ENCODE results near the gene APLNR. TPM values are rescaled to one million over a fixed set of nuclear protein-coding genes. Genes with fewer than 3 reads are reported as not detected.

APLNR gene
- polyA plus RNA-seq, 1 donor (not counting 4 experiments of a cell fraction or from before 2014, with no cell fraction given): not detected

DNA sequence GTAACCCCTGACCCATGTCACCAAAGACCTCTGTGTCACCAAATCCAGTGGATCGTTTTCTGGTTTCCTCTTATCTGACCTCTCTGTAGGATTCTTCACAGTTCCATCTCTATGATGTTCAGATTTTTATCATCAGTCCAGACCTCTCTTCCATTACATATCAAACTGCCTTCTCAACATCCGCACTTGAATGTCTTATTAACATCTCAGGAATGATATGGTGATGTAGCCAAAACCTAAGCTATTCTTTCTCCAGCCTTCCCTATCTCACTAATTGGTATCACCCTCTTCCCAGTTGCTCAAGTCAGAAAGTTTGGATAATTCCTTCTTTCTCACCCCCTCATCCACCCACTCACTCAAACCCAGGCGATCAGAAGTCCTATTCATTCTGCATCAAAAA is 13.4 kb downstream of the APLNR start:
- Histone ChIP-seq H3K27ac (ENCODE audit: control insufficient read depth, insufficient read depth, low read length) (no peak overlapping the region), H3K4me3 (ENCODE audit: control insufficient read depth in 2 of 3, extremely low read depth in 1 of 3, insufficient read depth in 2 of 3, low read depth in 1 of 3, low read length in 3 of 3) (no peak overlapping the region), H3K9me1 (ENCODE audit: control insufficient read depth, extremely low read depth, insufficient read depth, low read length) (no peaks in the 10 kb centered on the region), H3K4me1 (ENCODE audit: control insufficient read depth, extremely low read depth, insufficient read depth, low read length) (peaks cover 5% of the 10 kb centered on the region), H3K79me2 (ENCODE audit: control insufficient read depth, insufficient read depth, low read length) (no peaks in the 10 kb centered on the region), H3K4me2 (ENCODE audit: control insufficient read depth, extremely low read depth, insufficient read depth, low read depth, low read length) (no peak overlapping the region), H3K9me3 (ENCODE audit: control insufficient read depth, low read depth, low read length) (no peaks in the 10 kb centered on the region), H4K20me1 (ENCODE audit: control insufficient read depth, extremely low read depth, insufficient read depth, low read length) (no peaks in the 10 kb centered on the region), H3K9ac (ENCODE audit: control insufficient read depth, extremely low read depth, insufficient read depth, low read length) (no peak overlapping the region), H3K36me3 (ENCODE audit: control insufficient read depth in 2 of 2, extremely low read depth in 1 of 2, insufficient read depth in 2 of 2, low read length in 2 of 2) (no peaks in the 10 kb centered on the region), H2AFZ (ENCODE audit: control insufficient read depth, low read length) (no peak overlapping the region), H3K27me3 (ENCODE audit: control insufficient read depth, extremely low read depth, insufficient read depth, low read length) (peaks cover 4% of the 10 kb centered on the region)
- FAIRE-seq (no peak), DNase-seq (ENCODE audit: low read depth, low spot score) (no peak)
- TF ChIP-seq EZH2 (IDR thresholded peaks at IDR 0.05; ENCODE audit: low read length): no peak
- TF ChIP-seq, protein P1, sequence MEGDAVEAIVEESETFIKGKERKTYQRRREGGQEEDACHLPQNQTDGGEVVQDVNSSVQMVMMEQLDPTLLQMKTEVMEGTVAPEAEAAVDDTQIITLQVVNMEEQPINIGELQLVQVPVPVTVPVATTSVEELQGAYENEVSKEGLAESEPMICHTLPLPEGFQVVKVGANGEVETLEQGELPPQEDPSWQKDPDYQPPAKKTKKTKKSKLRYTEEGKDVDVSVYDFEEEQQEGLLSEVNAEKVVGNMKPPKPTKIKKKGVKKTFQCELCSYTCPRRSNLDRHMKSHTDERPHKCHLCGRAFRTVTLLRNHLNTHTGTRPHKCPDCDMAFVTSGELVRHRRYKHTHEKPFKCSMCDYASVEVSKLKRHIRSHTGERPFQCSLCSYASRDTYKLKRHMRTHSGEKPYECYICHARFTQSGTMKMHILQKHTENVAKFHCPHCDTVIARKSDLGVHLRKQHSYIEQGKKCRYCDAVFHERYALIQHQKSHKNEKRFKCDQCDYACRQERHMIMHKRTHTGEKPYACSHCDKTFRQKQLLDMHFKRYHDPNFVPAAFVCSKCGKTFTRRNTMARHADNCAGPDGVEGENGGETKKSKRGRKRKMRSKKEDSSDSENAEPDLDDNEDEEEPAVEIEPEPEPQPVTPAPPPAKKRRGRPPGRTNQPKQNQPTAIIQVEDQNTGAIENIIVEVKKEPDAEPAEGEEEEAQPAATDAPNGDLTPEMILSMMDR (optimal IDR thresholded peaks at IDR 0.05 in 1 of 3, IDR thresholded peaks at IDR 0.05 in 1 of 3, conservative IDR thresholded peaks at IDR 0.05 in 1 of 3; ENCODE audit: extremely low read depth in 1 of 3, insufficient read depth in 2 of 3, low read length in 3 of 3): no peak
- dilution Hi-C loops (cut with MboI; ENCODE audit: extremely low pct_ligation_motif_present, low sequenced_read_pairs): no loop called here

DNA sequence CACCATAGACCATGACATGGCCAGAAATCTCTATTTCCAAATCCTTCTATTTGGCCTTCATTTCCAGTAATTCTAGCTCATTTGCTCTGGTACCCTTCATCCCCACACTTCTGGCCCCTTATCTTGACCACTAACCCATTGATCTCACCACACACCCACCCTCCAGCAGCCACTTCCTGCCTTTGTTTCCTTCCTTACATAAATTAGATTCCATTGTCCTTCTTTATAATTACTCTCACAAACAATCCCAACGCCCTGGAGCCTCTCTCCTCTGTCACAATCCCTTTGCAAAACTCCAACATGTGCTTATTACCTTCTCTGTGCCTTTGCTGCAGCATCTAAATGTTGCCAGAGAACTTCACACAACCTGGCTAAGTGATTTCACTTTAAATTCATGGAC is 14.8 kb downstream of the APLNR start:
- Histone ChIP-seq H3K27ac (ENCODE audit: control insufficient read depth, insufficient read depth, low read length) (no peak overlapping the region), H3K9me3 (ENCODE audit: control insufficient read depth, low read depth, low read length) (no peaks in the 10 kb centered on the region), H4K20me1 (ENCODE audit: control insufficient read depth, extremely low read depth, insufficient read depth, low read length) (no peaks in the 10 kb centered on the region), H2AFZ (ENCODE audit: control insufficient read depth, low read length) (no peak overlapping the region), H3K9ac (ENCODE audit: control insufficient read depth, extremely low read depth, insufficient read depth, low read length) (no peak overlapping the region), H3K27me3 (ENCODE audit: control insufficient read depth, extremely low read depth, insufficient read depth, low read length) (no peaks in the 10 kb centered on the region), H3K4me1 (ENCODE audit: control insufficient read depth, extremely low read depth, insufficient read depth, low read length) (peaks cover 5% of the 10 kb centered on the region), H3K9me1 (ENCODE audit: control insufficient read depth, extremely low read depth, insufficient read depth, low read length) (no peaks in the 10 kb centered on the region), H3K36me3 (ENCODE audit: control insufficient read depth in 2 of 2, extremely low read depth in 1 of 2, insufficient read depth in 2 of 2, low read length in 2 of 2) (no peaks in the 10 kb centered on the region), H3K4me3 (ENCODE audit: control insufficient read depth in 2 of 3, extremely low read depth in 1 of 3, insufficient read depth in 2 of 3, low read depth in 1 of 3, low read length in 3 of 3) (no peak overlapping the region), H3K79me2 (ENCODE audit: control insufficient read depth, insufficient read depth, low read length) (no peaks in the 10 kb centered on the region), H3K4me2 (ENCODE audit: control insufficient read depth, extremely low read depth, insufficient read depth, low read depth, low read length) (no peak overlapping the region)
- DNase-seq (ENCODE audit: low read depth, low spot score) (no peak), FAIRE-seq (no peak)
- dilution Hi-C loops (cut with MboI; ENCODE audit: extremely low pct_ligation_motif_present, low sequenced_read_pairs): no loop called here
- TF ChIP-seq, protein P1 (optimal IDR thresholded peaks at IDR 0.05 in 1 of 3, IDR thresholded peaks at IDR 0.05 in 1 of 3, conservative IDR thresholded peaks at IDR 0.05 in 1 of 3; ENCODE audit: extremely low read depth in 1 of 3, insufficient read depth in 2 of 3, low read length in 3 of 3): no peak
- no peak for TF ChIP-seq EZH2 (IDR thresholded peaks at IDR 0.05; ENCODE audit: low read length)
